Mucosa of stomach (tissue), 1 donor: ENCODE data around the gene CDC42BPB.

Experiments used
- H3K27me3 ChIP-seq: one replicate; pipeline ENCODE4 v1.7.0; 2013; ENCODE audit warnings: mild to moderate bottlenecking, low read length; ENCODE audit not compliant: control insufficient read depth, insufficient read depth
- H3K36me3 ChIP-seq: one replicate; pipeline ENCODE4 v1.7.0; 2013; ENCODE audit warnings: low read length; ENCODE audit not compliant: control insufficient read depth, insufficient read depth
- H3K4me1 ChIP-seq: one replicate; pipeline ENCODE4 v1.7.0; 2013; ENCODE audit warnings: mild to moderate bottlenecking, low read length; ENCODE audit not compliant: control insufficient read depth, insufficient read depth
- H3K4me3 ChIP-seq: one replicate; pipeline ENCODE4 v1.7.0; 2013; ENCODE audit warnings: low read length
- H3K9ac ChIP-seq: one replicate; pipeline ENCODE4 v1.7.0; 2013; ENCODE audit warnings: mild to moderate bottlenecking, low read length, moderate library complexity
- H3K9me3 ChIP-seq: one replicate; pipeline ENCODE4 v1.7.0; 2013; ENCODE audit warnings: mild to moderate bottlenecking, low read length, moderate library complexity; ENCODE audit not compliant: control insufficient read depth
- donor health status: Pancreatic carcinoma.

CDC42BPB gene

DNA sequence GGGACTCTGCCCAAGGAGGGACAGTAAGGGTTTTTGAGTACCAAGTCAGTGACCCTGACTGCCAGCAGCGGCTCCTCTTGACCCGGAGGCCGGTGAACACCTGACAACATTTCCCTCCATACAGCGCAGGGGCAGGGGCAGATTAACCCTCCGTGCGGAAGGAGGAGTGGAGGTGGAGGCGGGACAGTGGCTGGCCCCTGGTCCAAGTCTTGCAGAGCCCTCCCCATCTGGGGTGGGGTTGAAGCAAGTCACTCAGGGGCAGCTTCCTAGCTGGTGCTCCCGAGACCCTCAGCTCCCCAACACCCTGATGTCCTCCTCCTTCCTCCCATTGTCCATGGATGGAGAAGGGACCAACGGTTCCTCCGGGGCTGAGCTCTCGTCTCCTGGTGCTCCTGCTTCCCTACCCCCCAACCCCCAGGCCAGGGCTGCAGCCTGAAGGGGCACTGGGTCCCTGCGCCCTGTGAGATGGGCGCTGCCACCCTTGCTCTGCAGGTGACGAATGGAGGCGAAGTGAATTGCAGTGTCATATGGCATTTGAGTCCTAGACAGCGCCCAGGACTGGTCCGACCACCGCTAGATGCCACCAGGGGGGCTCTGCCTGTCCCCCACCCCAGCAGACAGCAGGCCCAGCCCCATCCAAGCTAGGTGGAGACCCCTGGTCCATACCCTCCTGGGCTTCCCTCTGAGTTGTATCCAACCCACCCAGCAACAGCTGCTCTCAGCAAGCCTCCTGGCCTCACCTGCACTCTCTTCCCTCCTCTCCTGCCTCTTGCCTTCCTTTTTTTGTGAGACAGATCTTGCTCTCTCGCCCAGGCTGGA, 141.8 kb downstream of the CDC42BPB start:
- no peaks in the 10 kb centered on the region for H3K36me3 ChIP-seq
- no peaks in the 10 kb centered on the region for H3K4me1 ChIP-seq
- H3K27me3 ChIP-seq: no peaks in the 10 kb centered on the region
- H3K4me3 ChIP-seq: no peak overlapping the region
- H3K9me3 ChIP-seq: no peaks in the 10 kb centered on the region
- no peak overlapping the region for H3K9ac ChIP-seq

DNA sequence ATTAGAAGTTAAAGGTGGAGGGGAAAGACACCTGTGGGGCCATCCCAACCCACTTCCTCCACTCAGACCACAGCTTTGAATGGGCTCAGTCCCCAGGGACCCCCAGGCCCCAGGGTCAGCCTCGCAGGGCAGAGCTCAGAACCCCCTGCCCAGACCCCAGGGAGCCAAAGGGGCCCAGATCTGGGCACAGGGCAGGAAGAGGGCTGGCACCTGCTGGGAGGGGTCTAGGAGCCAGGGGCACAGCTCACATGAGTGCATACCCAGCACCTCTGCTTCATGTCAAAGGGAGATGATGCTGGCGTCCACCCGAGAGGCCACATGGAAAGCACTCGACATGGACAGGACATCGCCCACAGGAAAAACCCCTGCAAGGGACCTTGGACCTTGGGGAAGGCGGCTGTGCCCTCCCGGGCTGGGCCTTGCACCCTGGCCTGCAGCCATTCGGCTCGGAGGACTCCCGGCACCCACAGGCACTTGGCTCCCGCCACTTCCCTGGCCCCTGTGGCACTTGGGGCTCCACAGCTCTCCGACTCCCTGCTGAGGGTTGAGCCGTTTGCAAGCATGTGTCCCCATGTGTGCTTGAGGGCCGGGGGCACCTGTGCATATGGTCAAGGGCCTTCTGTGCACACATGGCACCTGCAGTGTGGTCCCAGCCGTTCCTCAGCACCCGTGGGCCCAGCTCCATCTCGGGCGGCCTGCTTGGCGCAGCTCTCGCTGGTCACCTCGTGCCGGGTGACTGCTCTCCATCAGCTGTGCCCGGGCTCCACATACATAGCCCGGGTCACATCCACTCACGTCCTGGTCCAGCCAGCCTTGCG, 142.7 kb downstream of the CDC42BPB start:
- Histone ChIP-seq H3K9me3 (no peaks in the 10 kb centered on the region), H3K4me1 (no peaks in the 10 kb centered on the region), H3K36me3 (no peaks in the 10 kb centered on the region), H3K4me3 (no peak overlapping the region), H3K27me3 (no peaks in the 10 kb centered on the region), H3K9ac (no peak overlapping the region)

DNA sequence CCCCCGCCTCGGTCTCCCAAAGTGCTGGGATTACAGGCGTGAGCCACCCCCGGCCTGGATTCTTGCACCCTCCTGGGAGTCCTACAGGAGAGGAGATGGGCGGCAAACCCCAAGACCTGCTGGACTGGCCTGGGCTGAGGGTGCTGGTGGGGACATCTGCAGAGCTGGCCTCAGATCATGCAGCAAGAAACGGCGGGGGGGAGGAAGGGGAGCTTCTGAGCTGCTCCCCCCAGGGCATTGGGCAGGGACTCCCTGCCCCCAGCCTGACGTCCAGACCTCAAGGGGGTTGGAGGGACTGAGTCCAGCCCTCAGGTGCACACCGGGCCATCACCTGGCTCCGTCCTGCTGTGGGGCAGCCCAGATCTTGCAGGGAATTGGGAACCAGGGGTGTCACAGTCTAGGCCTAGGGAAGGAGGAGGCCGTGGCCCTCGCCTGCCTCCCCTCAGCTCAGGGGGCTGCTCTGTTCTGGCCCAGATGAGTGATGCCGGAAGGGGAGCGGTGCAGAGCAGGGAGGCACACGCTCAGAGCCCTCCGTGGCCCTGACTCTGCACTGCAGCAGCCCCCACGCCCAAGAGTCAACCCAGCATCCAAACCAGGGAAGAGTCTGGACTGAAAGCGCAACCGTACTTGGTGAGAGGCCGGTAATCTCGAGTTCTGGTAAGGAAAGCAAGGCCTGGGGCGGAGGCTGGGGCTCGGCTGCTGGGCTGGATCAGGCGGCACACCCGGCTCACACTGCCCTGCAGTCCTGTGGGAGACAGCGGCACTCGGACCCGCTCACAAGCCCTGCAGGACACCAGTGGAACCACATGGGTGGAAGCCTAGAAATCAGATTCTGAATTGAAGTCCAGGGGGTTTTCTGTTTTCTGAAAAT, 143.8 kb downstream of the CDC42BPB start:
- H3K9me3 ChIP-seq: no peaks in the 10 kb centered on the region
- no peaks in the 10 kb centered on the region for H3K4me1 ChIP-seq

DNA sequence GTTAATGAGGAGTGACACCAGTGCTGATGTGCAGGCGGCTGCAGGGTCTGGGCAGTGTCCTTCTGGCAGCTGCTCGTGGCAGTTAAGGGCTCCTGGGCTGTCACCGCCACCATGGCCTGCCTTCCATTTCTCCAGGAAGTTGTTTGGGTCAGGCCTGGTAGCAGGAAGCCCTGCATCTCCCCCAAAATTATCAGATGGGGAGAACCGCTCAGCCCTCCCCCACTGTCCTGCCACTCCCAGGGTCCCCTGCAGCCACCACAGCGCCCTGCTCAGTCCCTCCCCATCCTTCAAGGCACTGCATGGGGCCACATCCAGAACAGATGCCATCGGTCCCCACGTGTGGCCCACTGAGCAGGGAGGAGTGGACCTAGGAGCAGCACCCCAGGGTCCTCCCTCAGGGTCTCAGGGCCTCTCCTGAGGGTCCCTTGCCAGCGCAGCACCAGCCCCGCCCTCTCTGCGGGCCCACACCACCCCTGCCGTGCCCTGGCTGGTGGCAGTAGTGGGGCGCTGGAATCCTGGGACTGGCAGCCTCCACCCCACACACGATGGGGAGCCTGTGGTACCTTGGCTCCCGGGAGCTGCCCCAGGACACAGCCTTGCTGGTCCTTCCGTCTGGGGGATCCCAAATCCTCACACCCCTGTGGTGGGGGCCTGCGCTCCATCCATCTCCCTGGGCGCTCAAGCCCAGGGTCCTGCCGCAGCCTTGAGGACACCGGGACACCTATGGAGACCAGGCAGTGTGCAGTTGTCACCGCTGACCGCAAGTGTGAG, 145.2 kb downstream of the CDC42BPB start:
- H3K27me3 ChIP-seq: no peaks in the 10 kb centered on the region
- H3K9ac ChIP-seq: no peak overlapping the region
- no peaks in the 10 kb centered on the region for H3K9me3 ChIP-seq
- H3K4me1 ChIP-seq: no peaks in the 10 kb centered on the region
- H3K36me3 ChIP-seq: no peaks in the 10 kb centered on the region
- no peak overlapping the region for H3K4me3 ChIP-seq

More for the DNA sequence above, 143.8 kb downstream of the CDC42BPB start:
- Histone ChIP-seq H3K4me3 (no peak overlapping the region), H3K36me3 (no peaks in the 10 kb centered on the region), H3K27me3 (no peaks in the 10 kb centered on the region), H3K9ac (no peak overlapping the region)

DNA sequence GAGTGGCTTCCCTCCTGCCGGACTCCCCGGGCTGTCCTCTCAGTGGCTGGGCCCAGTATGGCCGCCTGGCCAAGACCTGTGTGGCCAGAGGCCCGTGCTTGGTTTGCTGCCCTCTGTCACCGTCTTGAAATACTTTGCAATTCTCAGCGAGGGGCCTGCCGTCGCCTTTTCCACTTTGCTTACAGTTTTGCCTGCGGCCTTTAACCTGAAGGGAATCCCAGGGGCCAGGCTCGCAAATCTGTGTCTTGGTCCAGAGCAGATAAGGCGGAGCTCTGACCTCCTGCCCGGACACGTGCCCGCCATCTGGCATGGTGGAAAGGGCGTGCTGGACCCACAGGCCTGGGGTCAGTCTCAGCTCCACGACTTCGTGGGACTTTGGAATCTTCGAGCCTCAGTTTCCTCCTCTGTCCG, 145.8 kb downstream of the CDC42BPB start:
- H3K4me3 ChIP-seq: no peak overlapping the region
- H3K9me3 ChIP-seq: no peaks in the 10 kb centered on the region
- no peaks in the 10 kb centered on the region for H3K4me1 ChIP-seq
- H3K9ac ChIP-seq: no peak overlapping the region
- H3K36me3 ChIP-seq: no peaks in the 10 kb centered on the region
- H3K27me3 ChIP-seq: no peaks in the 10 kb centered on the region

DNA sequence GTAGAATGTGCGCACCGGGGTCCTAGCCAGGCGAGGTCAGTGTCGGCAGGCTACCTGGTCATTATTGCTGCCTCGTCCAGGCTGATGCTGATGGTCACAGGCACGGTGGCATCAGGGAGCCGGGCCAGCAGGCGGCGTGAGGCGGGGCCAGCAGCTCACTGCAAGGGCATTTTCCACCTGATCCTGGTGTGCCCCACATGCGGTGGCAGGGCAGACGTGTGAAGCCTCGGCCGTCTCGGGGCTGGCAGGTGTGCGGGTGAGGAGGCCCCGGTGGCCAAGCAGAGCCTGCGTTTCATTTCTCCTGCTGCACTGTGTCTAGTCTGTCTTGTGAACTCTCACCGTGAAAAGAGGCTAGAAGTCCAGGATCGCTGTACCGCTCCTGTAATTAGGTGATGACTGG, 146.9 kb downstream of the CDC42BPB start:
- H3K4me1 ChIP-seq: no peaks in the 10 kb centered on the region
- H3K4me3 ChIP-seq: no peak overlapping the region
- H3K9ac ChIP-seq: no peak overlapping the region
- H3K9me3 ChIP-seq: no peaks in the 10 kb centered on the region
- H3K27me3 ChIP-seq: no peaks in the 10 kb centered on the region
- H3K36me3 ChIP-seq: no peaks in the 10 kb centered on the region

DNA sequence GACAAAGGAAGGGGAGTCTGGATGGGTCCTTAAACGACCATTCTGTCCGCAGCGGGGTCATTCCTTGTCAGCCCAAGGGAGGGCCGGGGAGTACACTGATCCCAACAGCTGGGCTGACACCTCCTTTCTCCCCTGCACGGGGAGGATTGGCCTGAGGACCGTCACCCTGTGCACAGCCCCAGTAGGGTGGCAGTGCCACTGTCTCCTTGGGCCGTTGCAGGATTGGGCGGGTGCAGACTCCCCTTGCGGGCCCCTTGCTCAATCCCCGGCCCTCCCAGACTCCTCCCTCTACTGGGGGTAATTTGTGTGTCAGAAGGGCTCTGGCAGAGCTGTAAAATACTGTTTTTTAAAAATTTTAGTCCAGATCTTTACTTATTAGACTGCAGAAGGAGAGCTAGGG, 147.4 kb downstream of the CDC42BPB start:
- Histone ChIP-seq H3K36me3 (no peaks in the 10 kb centered on the region), H3K9ac (no peak overlapping the region), H3K9me3 (no peaks in the 10 kb centered on the region), H3K4me1 (no peaks in the 10 kb centered on the region), H3K27me3 (no peaks in the 10 kb centered on the region), H3K4me3 (no peak overlapping the region)

DNA sequence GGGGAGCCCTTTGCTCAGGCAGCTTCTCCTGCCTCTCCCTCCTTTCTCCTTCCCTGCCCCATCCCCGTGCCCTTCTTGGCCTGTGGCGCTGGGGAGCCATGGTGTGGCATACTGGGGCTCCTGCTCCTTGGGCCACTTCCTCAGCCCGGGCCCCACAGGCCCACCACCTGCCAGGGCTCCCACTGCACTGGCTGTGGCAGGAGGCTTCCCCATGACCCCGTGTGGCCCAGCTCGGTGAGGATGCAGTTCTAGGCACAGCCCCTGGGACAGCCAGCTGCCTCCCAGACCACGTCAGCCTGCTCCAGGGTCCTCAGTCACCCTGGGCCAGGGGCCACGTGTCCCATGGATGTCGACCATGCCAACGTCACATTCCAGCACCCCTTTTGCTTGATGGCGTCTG, 147.9 kb downstream of the CDC42BPB start:
- Histone ChIP-seq H3K9ac (no peak overlapping the region), H3K4me3 (no peak overlapping the region), H3K9me3 (no peaks in the 10 kb centered on the region), H3K4me1 (no peaks in the 10 kb centered on the region), H3K36me3 (no peaks in the 10 kb centered on the region), H3K27me3 (no peaks in the 10 kb centered on the region)

DNA sequence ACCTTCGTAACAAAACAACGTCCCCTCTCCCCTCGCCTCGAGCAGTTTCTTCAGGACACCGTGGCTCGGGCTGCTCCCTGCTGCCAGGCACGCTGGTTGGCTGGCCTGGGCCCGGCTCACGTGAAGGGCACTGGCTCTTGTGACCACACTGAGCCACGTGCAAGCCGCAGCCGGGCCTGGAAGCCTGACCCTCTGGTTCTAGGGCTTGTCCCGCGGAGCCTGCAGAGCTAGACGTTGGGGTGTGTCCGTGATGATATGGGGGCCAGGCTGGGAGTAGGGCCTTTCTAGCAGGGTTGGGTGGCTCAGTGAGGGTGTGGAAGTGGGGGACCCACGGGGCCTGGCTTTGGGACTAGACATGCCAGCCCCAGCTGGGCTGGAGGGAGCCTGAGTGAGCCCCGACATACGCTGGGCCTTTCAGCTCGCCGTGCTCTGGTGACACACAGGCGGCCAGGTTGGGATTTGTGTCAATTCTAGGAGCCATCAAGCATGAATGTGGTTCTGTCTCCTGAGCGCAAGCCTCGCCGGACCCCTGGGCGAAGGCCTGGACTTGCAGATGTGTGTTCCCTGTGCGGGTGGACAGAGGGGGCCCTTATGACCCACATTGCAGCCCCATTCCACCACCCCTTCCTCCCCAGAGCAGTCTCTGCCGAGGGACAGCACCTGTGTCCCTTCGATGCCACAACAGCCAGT, 148.4 kb downstream of the CDC42BPB start:
- H3K36me3 ChIP-seq: no peaks in the 10 kb centered on the region
- no peak overlapping the region for H3K4me3 ChIP-seq
- H3K9ac ChIP-seq: no peak overlapping the region
- H3K4me1 ChIP-seq: no peaks in the 10 kb centered on the region
- H3K27me3 ChIP-seq: no peaks in the 10 kb centered on the region
- no peaks in the 10 kb centered on the region for H3K9me3 ChIP-seq

DNA sequence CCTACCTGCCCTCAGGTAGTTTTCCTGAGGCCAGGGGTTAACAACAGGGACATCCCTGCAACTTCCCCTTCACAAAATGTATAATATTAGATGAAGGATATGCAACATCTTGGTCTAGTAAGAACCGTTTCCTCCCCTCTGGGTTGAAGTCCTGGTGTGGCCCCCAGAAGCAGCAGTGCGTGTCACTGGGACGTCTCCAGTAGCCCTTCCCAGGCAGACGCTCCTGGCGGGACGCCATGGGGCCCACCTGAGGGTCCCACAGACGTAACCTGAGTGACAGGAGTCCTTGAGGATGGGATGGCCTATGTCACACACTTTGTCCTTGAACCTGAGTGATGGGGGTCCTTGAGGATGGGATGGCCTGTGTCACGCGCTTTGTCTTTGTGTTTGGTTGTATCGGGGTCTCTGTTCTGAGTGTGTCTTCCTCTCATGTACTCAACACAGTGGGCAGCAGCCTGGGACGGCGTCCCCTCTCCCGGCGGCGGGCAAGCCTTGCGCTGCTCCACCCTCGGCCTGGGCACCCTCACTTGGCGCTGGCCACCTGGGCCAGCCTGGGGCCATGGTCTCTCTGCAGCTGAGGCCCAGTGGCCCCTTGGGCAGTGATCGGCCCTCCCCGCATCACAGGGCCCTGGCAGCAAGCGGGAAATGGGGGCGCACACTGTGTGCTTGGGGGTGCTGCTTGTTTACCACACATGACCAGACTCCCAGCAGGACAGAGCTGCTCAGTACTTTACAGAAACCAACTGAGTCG, 149.2 kb downstream of the CDC42BPB start:
- no peaks in the 10 kb centered on the region for H3K4me1 ChIP-seq
- no peak overlapping the region for H3K9ac ChIP-seq
- H3K27me3 ChIP-seq: no peaks in the 10 kb centered on the region
- H3K36me3 ChIP-seq: no peaks in the 10 kb centered on the region
- H3K4me3 ChIP-seq: no peak overlapping the region
- no peaks in the 10 kb centered on the region for H3K9me3 ChIP-seq
